Measurements from ENCODE around the gene GABRB1. TPM values are rescaled to one million over a fixed set of nuclear protein-coding genes. Genes with fewer than 3 reads are reported as not detected.
A peak's percentile ranks its signal among the peaks of the same experiment; 100 is the strongest.

The GABRB1 gene
- total and polyA plus RNA-seq, 5 donors from 2014 or later = not detected

- Mint-ChIP-seq H3K4me3 (no peak overlapping the region), H3K4me1 (no peaks in the 10 kb centered on the region), H3K36me3 (no peaks in the 10 kb centered on the region), H3K9me3 (no peaks in the 10 kb centered on the region), H3K27ac (no peak overlapping the region), H3K27me3 (peaks cover 24% of the 10 kb centered on the region)
- no peak for DNase-seq
- Histone ChIP-seq H3K4me3 (ENCODE audit: low read depth, low read length) (no peak overlapping the region), H3K36me3 (ENCODE audit: control insufficient read depth, insufficient read depth, low read length) (no peaks in the 10 kb centered on the region), H3K27ac (ENCODE audit: insufficient read depth, low read length, poor library complexity, severe bottlenecking) (no peak overlapping the region), H3K4me1 (ENCODE audit: control insufficient read depth, insufficient read depth, low read length, poor library complexity, severe bottlenecking) (no peaks in the 10 kb centered on the region), H3K9me3 (ENCODE audit: control insufficient read depth in 2 of 2, low read length in 2 of 2) (no peaks in the 10 kb centered on the region), H3K27me3 (ENCODE audit: control insufficient read depth, insufficient read depth, low read length) (peaks cover 8% of the 10 kb centered on the region)
- ATAC-seq (ENCODE audit: low read depth in 2 of 2) = no peak
Measured at GRCh38 chr4:47000406-47000805, 31.0 kb upstream of the GABRB1 start.

GRCh38 chr4:47002580-47002979 is 28.8 kb upstream of the GABRB1 start:
- DNase-seq = no peak
- Histone ChIP-seq H3K27ac (ENCODE audit: insufficient read depth, low read length, poor library complexity, severe bottlenecking) (no peak overlapping the region), H3K4me3 (ENCODE audit: low read depth, low read length) (no peak overlapping the region), H3K4me1 (ENCODE audit: control insufficient read depth, insufficient read depth, low read length, poor library complexity, severe bottlenecking) (no peaks in the 10 kb centered on the region), H3K36me3 (ENCODE audit: control insufficient read depth, insufficient read depth, low read length) (no peaks in the 10 kb centered on the region), H3K27me3 (ENCODE audit: control insufficient read depth, insufficient read depth, low read length) (peaks cover 6% of the 10 kb centered on the region), H3K9me3 (ENCODE audit: control insufficient read depth in 2 of 2, low read length in 2 of 2) (no peaks in the 10 kb centered on the region)
- Mint-ChIP-seq H3K36me3 (no peaks in the 10 kb centered on the region), H3K4me1 (peaks cover 0 to under 1% (median 0%) of the 10 kb centered on the region in 4 donors), H3K9me3 (no peaks in the 10 kb centered on the region), H3K4me3 (no peak overlapping the region), H3K27me3 (peaks cover 12% of the 10 kb centered on the region), H3K27ac (no peak overlapping the region)
- no peak for ATAC-seq (ENCODE audit: low read depth in 2 of 2)

- peaks cover 12 to 32% (median 24%) of the 10 kb centered on the region in 4 donors for H3K4me1 Mint-ChIP-seq
- no peaks in the 10 kb centered on the region for H3K27me3 Mint-ChIP-seq
- no peaks in the 10 kb centered on the region for H3K4me1 ChIP-seq (ENCODE audit: control insufficient read depth, insufficient read depth, low read length, poor library complexity, severe bottlenecking)
- peaks cover 0 to 7% (median 2%) of the 10 kb centered on the region in 7 donors for H3K9me3 Mint-ChIP-seq
- H3K36me3 ChIP-seq (ENCODE audit: control insufficient read depth, insufficient read depth, low read length) = no peaks in the 10 kb centered on the region
- DNase-seq (no peak), ATAC-seq (ENCODE audit: low read depth in 2 of 2) (no peak)
- H3K27ac ChIP-seq (ENCODE audit: insufficient read depth, low read length, poor library complexity, severe bottlenecking) = peak overlapping the region; percentile 60
- peak overlapping the region; percentile 63 to 88 (median 85) for H3K27ac Mint-ChIP-seq
- H3K4me3 Mint-ChIP-seq = peak overlapping the region; percentile 26 to 89 (median 68)
- H3K36me3 Mint-ChIP-seq = no peaks in the 10 kb centered on the region
- H3K9me3 ChIP-seq (ENCODE audit: control insufficient read depth in 2 of 2, low read length in 2 of 2) = no peaks in the 10 kb centered on the region
- H3K27me3 ChIP-seq (ENCODE audit: control insufficient read depth, insufficient read depth, low read length) = no peaks in the 10 kb centered on the region
- peak overlapping the region; percentile 81 for H3K4me3 ChIP-seq (ENCODE audit: low read depth, low read length)
Measured at GRCh38 chr4:47010347-47010911, 20.9 kb upstream of the GABRB1 start.

- DNase-seq = peak in 2 of 3 donors; percentile 32 to 82
- Histone ChIP-seq H3K4me1 (ENCODE audit: control insufficient read depth, insufficient read depth, low read length, poor library complexity, severe bottlenecking) (no peaks in the 10 kb centered on the region), H3K36me3 (ENCODE audit: control insufficient read depth, insufficient read depth, low read length) (no peaks in the 10 kb centered on the region), H3K9me3 (ENCODE audit: control insufficient read depth in 2 of 2, low read length in 2 of 2) (no peaks in the 10 kb centered on the region), H3K4me3 (ENCODE audit: low read depth, low read length) (peak overlapping the region; percentile 81), H3K27me3 (ENCODE audit: control insufficient read depth, insufficient read depth, low read length) (no peaks in the 10 kb centered on the region), H3K27ac (ENCODE audit: insufficient read depth, low read length, poor library complexity, severe bottlenecking) (peak overlapping the region; percentile 60)
- no peaks in the 10 kb centered on the region for H3K36me3 Mint-ChIP-seq
- peak overlapping the region; percentile 63 to 88 (median 85) for H3K27ac Mint-ChIP-seq
- H3K4me1 Mint-ChIP-seq = peaks cover 12 to 32% (median 24%) of the 10 kb centered on the region in 4 donors
- peak in 1 of 2 donors; percentile 57 for ATAC-seq (ENCODE audit: low read depth in 2 of 2)
- peaks cover 0 to 7% (median 2%) of the 10 kb centered on the region in 7 donors for H3K9me3 Mint-ChIP-seq
- peak overlapping the region; percentile 26 to 89 (median 68) for H3K4me3 Mint-ChIP-seq
- no peaks in the 10 kb centered on the region for H3K27me3 Mint-ChIP-seq
Measured at GRCh38 chr4:47010912-47011446, 20.4 kb upstream of the GABRB1 start.

GRCh38 chr4:47012676-47013075 is 18.7 kb upstream of the GABRB1 start:
- no peaks in the 10 kb centered on the region for H3K27me3 Mint-ChIP-seq
- H3K9me3 Mint-ChIP-seq = peaks cover 0 to 7% (median 2%) of the 10 kb centered on the region in 7 donors
- no peak overlapping the region for H3K4me3 ChIP-seq (ENCODE audit: low read depth, low read length)
- ATAC-seq (ENCODE audit: low read depth in 2 of 2) = no peak
- no peaks in the 10 kb centered on the region for H3K27me3 ChIP-seq (ENCODE audit: control insufficient read depth, insufficient read depth, low read length)
- no peak for DNase-seq
- H3K36me3 ChIP-seq (ENCODE audit: control insufficient read depth, insufficient read depth, low read length) = no peaks in the 10 kb centered on the region
- no peaks in the 10 kb centered on the region for H3K4me1 ChIP-seq (ENCODE audit: control insufficient read depth, insufficient read depth, low read length, poor library complexity, severe bottlenecking)
- peaks cover 12 to 31% (median 24%) of the 10 kb centered on the region in 4 donors for H3K4me1 Mint-ChIP-seq
- H3K27ac Mint-ChIP-seq = peak overlapping the region; percentile 21 to 43 (median 33)
- H3K27ac ChIP-seq (ENCODE audit: insufficient read depth, low read length, poor library complexity, severe bottlenecking) = no peak overlapping the region
- no peaks in the 10 kb centered on the region for H3K9me3 ChIP-seq (ENCODE audit: control insufficient read depth in 2 of 2, low read length in 2 of 2)
- no peaks in the 10 kb centered on the region for H3K36me3 Mint-ChIP-seq
- H3K4me3 Mint-ChIP-seq = no peak overlapping the region

GRCh38 chr4:47013373-47013772 is 18.0 kb upstream of the GABRB1 start:
- H3K27me3 Mint-ChIP-seq = peaks cover 5% of the 10 kb centered on the region
- H3K4me3 ChIP-seq (ENCODE audit: low read depth, low read length) = no peak overlapping the region
- DNase-seq (no peak), ATAC-seq (ENCODE audit: low read depth in 2 of 2) (no peak)
- H3K9me3 Mint-ChIP-seq = peaks cover 0 to 5% (median 0%) of the 10 kb centered on the region in 7 donors
- H3K4me1 ChIP-seq (ENCODE audit: control insufficient read depth, insufficient read depth, low read length, poor library complexity, severe bottlenecking) = no peaks in the 10 kb centered on the region
- no peaks in the 10 kb centered on the region for H3K27me3 ChIP-seq (ENCODE audit: control insufficient read depth, insufficient read depth, low read length)
- no peak overlapping the region for H3K27ac ChIP-seq (ENCODE audit: insufficient read depth, low read length, poor library complexity, severe bottlenecking)
- H3K4me1 Mint-ChIP-seq = peaks cover 12 to 26% (median 24%) of the 10 kb centered on the region in 4 donors
- no peak overlapping the region for H3K27ac Mint-ChIP-seq
- H3K4me3 Mint-ChIP-seq = no peak overlapping the region
- no peaks in the 10 kb centered on the region for H3K36me3 Mint-ChIP-seq
- H3K9me3 ChIP-seq (ENCODE audit: control insufficient read depth in 2 of 2, low read length in 2 of 2) = no peaks in the 10 kb centered on the region
- no peaks in the 10 kb centered on the region for H3K36me3 ChIP-seq (ENCODE audit: control insufficient read depth, insufficient read depth, low read length)

- H3K9me3 ChIP-seq (ENCODE audit: control insufficient read depth in 2 of 2, low read length in 2 of 2) = no peaks in the 10 kb centered on the region
Measured at GRCh38 chr4:47017081-47017480, 14.3 kb upstream of the GABRB1 start.

GRCh38 chr4:47017494-47017893 is 13.9 kb upstream of the GABRB1 start:
- H3K4me1 Mint-ChIP-seq = peaks cover 0 to 4% (median 3%) of the 10 kb centered on the region in 4 donors
- no peaks in the 10 kb centered on the region for H3K27me3 ChIP-seq (ENCODE audit: control insufficient read depth, insufficient read depth, low read length)
- peaks cover 0 to 3% (median 0%) of the 10 kb centered on the region in 7 donors for H3K9me3 Mint-ChIP-seq
- H3K27me3 Mint-ChIP-seq = peaks cover 6% of the 10 kb centered on the region
- H3K27ac ChIP-seq (ENCODE audit: insufficient read depth, low read length, poor library complexity, severe bottlenecking) = no peak overlapping the region
- H3K36me3 Mint-ChIP-seq = no peaks in the 10 kb centered on the region
- no peaks in the 10 kb centered on the region for H3K36me3 ChIP-seq (ENCODE audit: control insufficient read depth, insufficient read depth, low read length)
- no peaks in the 10 kb centered on the region for H3K4me1 ChIP-seq (ENCODE audit: control insufficient read depth, insufficient read depth, low read length, poor library complexity, severe bottlenecking)
- H3K4me3 Mint-ChIP-seq = no peak overlapping the region
- H3K27ac Mint-ChIP-seq = no peak overlapping the region
- H3K4me3 ChIP-seq (ENCODE audit: low read depth, low read length) = no peak overlapping the region
- ATAC-seq (ENCODE audit: low read depth in 2 of 2) (no peak), DNase-seq (no peak)
- H3K9me3 ChIP-seq (ENCODE audit: control insufficient read depth in 2 of 2, low read length in 2 of 2) = no peaks in the 10 kb centered on the region

More at GRCh38 chr4:47017081-47017480, 14.3 kb upstream of the GABRB1 start:
- Mint-ChIP-seq H3K36me3 (no peaks in the 10 kb centered on the region), H3K27me3 (peaks cover 6% of the 10 kb centered on the region), H3K9me3 (peaks cover 0 to 3% (median 0%) of the 10 kb centered on the region in 7 donors), H3K4me1 (peaks cover 0 to 6% (median 4%) of the 10 kb centered on the region in 4 donors), H3K4me3 (no peak overlapping the region), H3K27ac (no peak overlapping the region)
- DNase-seq = no peak
- H3K27ac ChIP-seq (ENCODE audit: insufficient read depth, low read length, poor library complexity, severe bottlenecking) = no peak overlapping the region
- H3K27me3 ChIP-seq (ENCODE audit: control insufficient read depth, insufficient read depth, low read length) = no peaks in the 10 kb centered on the region
- H3K4me1 ChIP-seq (ENCODE audit: control insufficient read depth, insufficient read depth, low read length, poor library complexity, severe bottlenecking) = no peaks in the 10 kb centered on the region
- H3K36me3 ChIP-seq (ENCODE audit: control insufficient read depth, insufficient read depth, low read length) = no peaks in the 10 kb centered on the region
- no peak overlapping the region for H3K4me3 ChIP-seq (ENCODE audit: low read depth, low read length)
- ATAC-seq (ENCODE audit: low read depth in 2 of 2) = no peak
